H9 (cell line): ENCODE measurements around the gene SCGB1A1. TPM values are rescaled to one million over a fixed set of nuclear protein-coding genes. Genes with fewer than 3 reads are reported as not detected.

Experiments used
- DNase-seq: peaks from one replicate; pipeline ENCODE4 v3.0.0-alpha.2; 2017
- H2AFZ ChIP-seq: one replicate; pipeline ENCODE4 v1.6.1; 2013; ENCODE audit warnings: mild to moderate bottlenecking, low read length, control low read depth, moderate library complexity
- H2AK5ac ChIP-seq: 2 replicates; pipeline ENCODE4 v1.6.1; 2013; ENCODE audit warnings: low read length, control low read depth, mixed read lengths; ENCODE audit not compliant: insufficient read length
- H2BK120ac ChIP-seq: one replicate; pipeline ENCODE4 v1.6.1; 2013; ENCODE audit warnings: low read depth, mild to moderate bottlenecking, low read length, control low read depth, inconsistent platforms; ENCODE audit not compliant: poor library complexity, severe bottlenecking
- H2BK12ac ChIP-seq: 2 replicates; pipeline ENCODE4 v1.6.1; 2013; ENCODE audit warnings: low read length, control low read depth, mixed read lengths, low read depth; ENCODE audit not compliant: insufficient read length
- H2BK15ac ChIP-seq: 2 replicates; pipeline ENCODE4 v1.6.1; 2013; ENCODE audit warnings: low read depth, low read length, control low read depth
- H2BK20ac ChIP-seq: one replicate; pipeline ENCODE4 v1.6.1; 2013; ENCODE audit warnings: low read depth, mild to moderate bottlenecking, low read length, control low read depth, inconsistent platforms; ENCODE audit not compliant: poor library complexity, severe bottlenecking
- H2BK5ac ChIP-seq: 2 replicates; pipeline ENCODE4 v1.6.1; 2013; ENCODE audit warnings: low read length, control low read depth, mixed read lengths; ENCODE audit not compliant: insufficient read length
- H3K14ac ChIP-seq: 2 replicates; pipeline ENCODE4 v1.6.1; 2013; ENCODE audit warnings: low read length, control low read depth; ENCODE audit not compliant: insufficient read depth
- H3K18ac ChIP-seq: 2 replicates; pipeline ENCODE4 v1.6.1; 2013; ENCODE audit warnings: low read depth, mild to moderate bottlenecking, mixed read lengths, low read length, control low read depth; ENCODE audit not compliant: insufficient read length
- H3K23ac ChIP-seq: 2 replicates; pipeline ENCODE4 v1.6.1; 2013; ENCODE audit warnings: low read length, control low read depth, mixed read lengths, low read depth; ENCODE audit not compliant: insufficient read length
- H3K23me2 ChIP-seq: 2 replicates; pipeline ENCODE4 v1.6.1; 2013; ENCODE audit warnings: low read depth, mild to moderate bottlenecking, mixed read lengths, low read length, control low read depth; ENCODE audit not compliant: insufficient read length, poor library complexity, severe bottlenecking
- H3K27ac ChIP-seq: 2 replicates; pipeline ENCODE4 v1.5.1; 2013; ENCODE audit warnings: low read length, control low read depth, mixed read lengths, low read depth; ENCODE audit not compliant: insufficient read length
- H3K27me3 ChIP-seq: 2 replicates; pipeline ENCODE4 v1.6.1; 2013; ENCODE audit warnings: low read length, control low read depth, inconsistent platforms; ENCODE audit not compliant: insufficient read depth
- H3K4ac ChIP-seq: 2 replicates; pipeline ENCODE4 v1.6.1; 2013; ENCODE audit warnings: low read depth, mild to moderate bottlenecking, control low read depth, inconsistent platforms, low read length, moderate library complexity
- H3K4me1 ChIP-seq: 2 replicates; pipeline ENCODE4 v1.6.1; 2013; ENCODE audit warnings: low read length, control low read depth, inconsistent platforms; ENCODE audit not compliant: insufficient read depth
- H3K4me2 ChIP-seq: 2 replicates; pipeline ENCODE4 v1.6.1; 2013; ENCODE audit warnings: low read length, control low read depth, mixed read lengths; ENCODE audit not compliant: insufficient read length, insufficient read depth
- H3K56ac ChIP-seq: 2 replicates; pipeline ENCODE4 v1.6.1; 2013; ENCODE audit warnings: low read depth, mild to moderate bottlenecking, mixed read lengths, low read length, control low read depth; ENCODE audit not compliant: insufficient read length
- H3K79me1 ChIP-seq: 2 replicates; pipeline ENCODE4 v1.6.1; 2013; ENCODE audit warnings: low read depth, mild to moderate bottlenecking, moderate library complexity, low read length, control low read depth, inconsistent platforms; ENCODE audit not compliant: insufficient read depth, poor library complexity, severe bottlenecking
- H3K79me2 ChIP-seq: 2 replicates; pipeline ENCODE4 v1.6.1; 2013; ENCODE audit warnings: low read length, control low read depth, inconsistent platforms; ENCODE audit not compliant: insufficient read depth
- H3K9ac ChIP-seq: 2 replicates; pipeline ENCODE4 v1.6.1; 2013; ENCODE audit warnings: low read length, control low read depth, mixed read lengths; ENCODE audit not compliant: insufficient read length; ENCODE audit errors: extremely low read depth
- H3K9me3 ChIP-seq: one replicate; pipeline ENCODE4 v1.6.1; 2013; ENCODE audit warnings: low read depth, low read length, inconsistent platforms; ENCODE audit not compliant: control insufficient read depth
- H3T11ph ChIP-seq: one replicate; pipeline ENCODE4 v1.6.1; 2013; ENCODE audit warnings: mild to moderate bottlenecking, low read length, control low read depth, inconsistent platforms
- H4K20me1 ChIP-seq: one replicate; pipeline ENCODE4 v1.6.1; 2013; ENCODE audit not compliant: control insufficient read depth, insufficient read length, insufficient read depth
- H4K5ac ChIP-seq: 2 replicates; pipeline ENCODE4 v1.6.1; 2013; ENCODE audit warnings: low read depth, mild to moderate bottlenecking, mixed read lengths, low read length, control low read depth; ENCODE audit not compliant: insufficient read length
- H4K8ac ChIP-seq: replicated peaks from 2 replicates; pipeline ENCODE4 v1.6.1; 2013; ENCODE audit warnings: low read length, control low read depth, mixed read lengths, low read depth; ENCODE audit not compliant: insufficient read length
- H4K91ac ChIP-seq: 2 replicates; pipeline ENCODE4 v1.6.1; 2013; ENCODE audit warnings: low read depth, mild to moderate bottlenecking, moderate library complexity, mixed read lengths, low read length, control low read depth; ENCODE audit not compliant: insufficient read length
- H3K27ac Mint-ChIP-seq, 3 experiments: 2 replicates in 2 of 3; 3 replicates in 1 of 3; pipeline ENCODE4 v1.8.0; 2020 to 2021; ENCODE audit warnings: mixed read lengths in 3 of 3, mild to moderate bottlenecking in 1 of 3, moderate library complexity in 1 of 3
- H3K27me3 Mint-ChIP-seq: 2 replicates; pipeline ENCODE4 v1.8.0; 2021; ENCODE audit warnings: low read depth, mild to moderate bottlenecking, moderate library complexity, mixed read lengths
- H3K36me3 Mint-ChIP-seq, 3 experiments: 2 replicates in 2 of 3; 3 replicates in 1 of 3; pipeline ENCODE4 v1.8.0; 2020 to 2021; ENCODE audit warnings: low read depth in 3 of 3, mixed read lengths in 3 of 3; ENCODE audit not compliant: insufficient read depth in 1 of 3
- H3K4me1 Mint-ChIP-seq, 2 experiments: 2 replicates each; pipeline ENCODE4 v1.8.0; 2020; ENCODE audit warnings: mixed read lengths in 2 of 2
- H3K4me3 Mint-ChIP-seq, 2 experiments: 2 replicates in 1 of 2; 3 replicates in 1 of 2; pipeline ENCODE4 v1.8.0; 2020 to 2021; ENCODE audit warnings: mild to moderate bottlenecking in 2 of 2, mixed read lengths in 2 of 2, moderate library complexity in 1 of 2
- H3K9me3 Mint-ChIP-seq, 2 experiments: 2 replicates in 1 of 2; 3 replicates in 1 of 2; pipeline ENCODE4 v1.8.0; 2020; ENCODE audit warnings: mild to moderate bottlenecking in 2 of 2, mixed read lengths in 2 of 2, moderate library complexity in 1 of 2
- WGBS: extraction: QIAGEN DNeasy Blood & Tissue Kit; methylation state at CpG from one replicate; pipeline ENCODE4 v1.1.7; 2013; ENCODE audit warnings: missing lambda C conversion rate, low lambda C conversion rate, mixed read lengths; ENCODE audit not compliant: insufficient read length; ENCODE audit errors: extremely low coverage; 5-methylcytosine and 5-hydroxymethylcytosine counted together
- total RNA-seq: library from RNA; stranded (reverse); gene quantifications from 2 replicates; pipeline ENCODE4 v1.2.1, GENCODE V29; 2021
- TF ChIP-seq, protein P1 (sequence below): fragments of 200-600 bp; sonication (generic); conservative IDR thresholded peaks from 3 replicates; pipeline ENCODE4 v1.8.0; 2021; ENCODE audit warnings: antibody characterized with exemption, mild to moderate bottlenecking

The SCGB1A1 gene
- total RNA-seq, 1 experiment from 2014 or later, result not detected

GRCh38 chr11:62392506-62392905 is 26.3 kb upstream of the SCGB1A1 start:
- no peak overlapping the region for H3K4me3 Mint-ChIP-seq

More at GRCh38 chr11:62392506-62392905, 26.3 kb upstream of the SCGB1A1 start:
- Histone ChIP-seq H4K91ac (no peak overlapping the region), H3K18ac (no peak overlapping the region), H2BK20ac (no peak overlapping the region), H3K4me1 (peaks cover 4% of the 10 kb centered on the region; the same call in 1 of the 2 replicates), H3K9me3 (no peaks in the 10 kb centered on the region), H4K8ac (no peak overlapping the region), H2BK15ac (no peak overlapping the region), H3K4ac (no peak overlapping the region), H3T11ph (no peak overlapping the region), H3K23ac (no peak overlapping the region), H2AK5ac (no peak overlapping the region), H3K27ac (no peak overlapping the region), H2BK5ac (no peak overlapping the region), H4K20me1 (no peaks in the 10 kb centered on the region), H3K23me2 (peaks cover 6% of the 10 kb centered on the region), H3K79me1 (no peaks in the 10 kb centered on the region), H4K5ac (no peak overlapping the region), H2BK120ac (no peak overlapping the region), H2AFZ (no peak overlapping the region), H3K56ac (no peak overlapping the region), H3K27me3 (no peaks in the 10 kb centered on the region), H3K14ac (no peak overlapping the region), H2BK12ac (no peak overlapping the region), H3K79me2 (no peaks in the 10 kb centered on the region), H3K9ac (no peak overlapping the region), H3K4me2 (no peak overlapping the region)
- H3K4me1 Mint-ChIP-seq, result peaks cover 7 to 16% of the 10 kb centered on the region in 2 experiments
- no CpG with 5 or more reads among the region's 3 CpGs for WGBS
- TF ChIP-seq, protein P1, sequence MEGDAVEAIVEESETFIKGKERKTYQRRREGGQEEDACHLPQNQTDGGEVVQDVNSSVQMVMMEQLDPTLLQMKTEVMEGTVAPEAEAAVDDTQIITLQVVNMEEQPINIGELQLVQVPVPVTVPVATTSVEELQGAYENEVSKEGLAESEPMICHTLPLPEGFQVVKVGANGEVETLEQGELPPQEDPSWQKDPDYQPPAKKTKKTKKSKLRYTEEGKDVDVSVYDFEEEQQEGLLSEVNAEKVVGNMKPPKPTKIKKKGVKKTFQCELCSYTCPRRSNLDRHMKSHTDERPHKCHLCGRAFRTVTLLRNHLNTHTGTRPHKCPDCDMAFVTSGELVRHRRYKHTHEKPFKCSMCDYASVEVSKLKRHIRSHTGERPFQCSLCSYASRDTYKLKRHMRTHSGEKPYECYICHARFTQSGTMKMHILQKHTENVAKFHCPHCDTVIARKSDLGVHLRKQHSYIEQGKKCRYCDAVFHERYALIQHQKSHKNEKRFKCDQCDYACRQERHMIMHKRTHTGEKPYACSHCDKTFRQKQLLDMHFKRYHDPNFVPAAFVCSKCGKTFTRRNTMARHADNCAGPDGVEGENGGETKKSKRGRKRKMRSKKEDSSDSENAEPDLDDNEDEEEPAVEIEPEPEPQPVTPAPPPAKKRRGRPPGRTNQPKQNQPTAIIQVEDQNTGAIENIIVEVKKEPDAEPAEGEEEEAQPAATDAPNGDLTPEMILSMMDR, result no peak
- no peaks in the 10 kb centered on the region for H3K36me3 Mint-ChIP-seq
- DNase-seq, result no peak
- no peaks in the 10 kb centered on the region for H3K9me3 Mint-ChIP-seq
- no peak overlapping the region for H3K27ac Mint-ChIP-seq
- no peaks in the 10 kb centered on the region for H3K27me3 Mint-ChIP-seq
